HepG2 (cell line): ENCODE data around the gene CEP44. TPM values are rescaled to one million over a fixed set of nuclear protein-coding genes. Genes with fewer than 3 reads are reported as not detected.

Source experiments
- ASH2L ChIP-seq: fragments of 300-600, 200-600 bp; sonication (generic); IDR thresholded peaks from 2 replicates; pipeline ENCODE4 v1.7.0; 2017; ENCODE audit warnings: low read depth, mild to moderate bottlenecking, moderate library complexity, mixed read lengths, low read length; ENCODE audit not compliant: insufficient read length
- ATF1 ChIP-seq: IDR thresholded peaks from 2 replicates; pipeline ENCODE4 v1.6.1; 2016; ENCODE audit warnings: mild to moderate bottlenecking, control low read depth
- CENPX ChIP-seq: sonication (generic); formaldehyde crosslinking; IDR thresholded peaks from 2 replicates; pipeline ENCODE4 v1.9.0; 2021; ENCODE audit warnings: mild to moderate bottlenecking, missing genetic modification reagents, moderate library complexity
- CREM ChIP-seq, 2 experiments: sonication (generic) in 1 of 2; formaldehyde crosslinking in 1 of 2; IDR thresholded peaks; 2 replicates each; pipeline versions ENCODE4 v1.4.0 to v1.6.1; 2016 to 2020; ENCODE audit warnings: antibody characterized with exemption in 1 of 2, mild to moderate bottlenecking in 1 of 2, missing genetic modification reagents in 1 of 2
- HDAC1 ChIP-seq: sonication (generic); formaldehyde crosslinking; IDR thresholded peaks from 2 replicates; pipeline ENCODE4 v1.5.1; 2020; ENCODE audit warnings: mild to moderate bottlenecking, missing genetic modification reagents
- MED13 ChIP-seq: sonication (generic); formaldehyde crosslinking; IDR thresholded peaks from 2 replicates; pipeline ENCODE4 v1.5.0; 2020; ENCODE audit warnings: missing genetic modification reagents
- MEF2D ChIP-seq: sonication (generic); formaldehyde crosslinking; IDR thresholded peaks from 2 replicates; pipeline ENCODE4 v1.5.1; 2020; ENCODE audit warnings: mild to moderate bottlenecking, missing genetic modification reagents
- MEIS1 ChIP-seq: sonication (generic); formaldehyde crosslinking; IDR thresholded peaks from 2 replicates; pipeline ENCODE4 v1.9.0; 2021; ENCODE audit warnings: mild to moderate bottlenecking, missing genetic modification reagents, moderate library complexity, borderline replicate concordance
- NFKB2 ChIP-seq: sonication (generic); formaldehyde crosslinking; IDR thresholded peaks from 2 replicates; pipeline ENCODE4 v1.4.0; 2020; ENCODE audit warnings: missing genetic modification reagents, borderline replicate concordance
- PTBP1 ChIP-seq: fragments of 200-400 bp; formaldehyde crosslinking; IDR thresholded peaks from 2 replicates; pipeline ENCODE4 v1.6.1; 2018; ENCODE audit warnings: low read length, low read depth; ENCODE audit not compliant: poor library complexity, severe bottlenecking
- TRAFD1 ChIP-seq: sonication (generic); formaldehyde crosslinking; IDR thresholded peaks from 2 replicates; pipeline ENCODE4 v1.5.1; 2020; ENCODE audit warnings: missing genetic modification reagents, mild to moderate bottlenecking, borderline replicate concordance
- U2AF1 ChIP-seq: fragments of 200-400 bp; formaldehyde crosslinking; optimal IDR thresholded peaks from 2 replicates; pipeline ENCODE3; 2017; ENCODE audit warnings: mild to moderate bottlenecking, low read depth, low read length
- WIZ ChIP-seq: sonication (generic); formaldehyde crosslinking; IDR thresholded peaks from 2 replicates; pipeline ENCODE4 v1.5.1; 2020; ENCODE audit warnings: mild to moderate bottlenecking, missing genetic modification reagents
- ZBTB38 ChIP-seq: sonication (generic); formaldehyde crosslinking; IDR thresholded peaks from 2 replicates; pipeline ENCODE4 v1.5.1; 2020; ENCODE audit warnings: mild to moderate bottlenecking, missing genetic modification reagents
- ZNF556 ChIP-seq: sonication (generic); formaldehyde crosslinking; IDR thresholded peaks from 2 replicates; pipeline ENCODE4 v1.4.0; 2020; ENCODE audit warnings: mild to moderate bottlenecking, missing genetic modification reagents, borderline replicate concordance
- ZNF564 ChIP-seq: sonication (generic); formaldehyde crosslinking; IDR thresholded peaks from 2 replicates; pipeline ENCODE4 v1.8.1; 2023; ENCODE audit warnings: mild to moderate bottlenecking, missing genetic modification reagents
- ZNF619 ChIP-seq: sonication (generic); formaldehyde crosslinking; IDR thresholded peaks from 2 replicates; pipeline ENCODE4 v1.4.0; 2020; ENCODE audit warnings: mild to moderate bottlenecking, missing genetic modification reagents
- ZNF687 ChIP-seq: sonication (generic); formaldehyde crosslinking; IDR thresholded peaks from 2 replicates; pipeline ENCODE4 v1.5.1; 2020; ENCODE audit warnings: mild to moderate bottlenecking, missing genetic modification reagents, moderate library complexity
- ZNF766 ChIP-seq: sonication (generic); formaldehyde crosslinking; IDR thresholded peaks from 2 replicates; pipeline ENCODE4 v1.5.0; 2020; ENCODE audit warnings: missing genetic modification reagents, borderline replicate concordance
- polyA plus RNA-seq, 8 experiments: library from polyadenylated mRNA; depleted of rRNA in 3 of 8; stranded (reverse) in 7 of 8; unstranded in 1 of 8; fragments of >200 nt; fragmentation: Illumina TruSeq in 4 of 8; extraction: Trizol in 4 of 8; gene quantifications; 2 replicates each; pipeline versions ENCODE4 v1.2.1 to v1.2.3, GENCODE V29; 2011 to 2016; ENCODE audit warnings: low read depth in 4 of 8, missing spikeins in 1 of 8, mixed read lengths in 1 of 8; ENCODE audit not compliant: insufficient read depth in 1 of 8
- total RNA-seq, 5 experiments: library from RNA; depleted of rRNA; stranded (reverse); fragments of >200 nt; fragmentation: Illumina TruSeq; extraction: Trizol; gene quantifications; 2 replicates each; pipeline ENCODE4 v1.2.3, GENCODE V29; 2016; ENCODE audit warnings: low read depth in 1 of 5
- TF ChIP-seq, protein P1 (sequence below): IDR thresholded peaks from 2 replicates; pipeline ENCODE4 v1.6.1; 2012; ENCODE audit warnings: inconsistent platforms
- TF ChIP-seq, protein P2 (sequence below): sonication (generic); formaldehyde crosslinking; IDR thresholded peaks from 2 replicates; pipeline ENCODE4 v1.5.0; 2020; ENCODE audit warnings: missing genetic modification reagents

Gene CEP44
- total and polyA plus RNA-seq, 2 of the 13 experiments (the other 11 are each of a cell fraction or from before 2014, with no cell fraction given) = 5.5 to 11.9 TPM

DNA sequence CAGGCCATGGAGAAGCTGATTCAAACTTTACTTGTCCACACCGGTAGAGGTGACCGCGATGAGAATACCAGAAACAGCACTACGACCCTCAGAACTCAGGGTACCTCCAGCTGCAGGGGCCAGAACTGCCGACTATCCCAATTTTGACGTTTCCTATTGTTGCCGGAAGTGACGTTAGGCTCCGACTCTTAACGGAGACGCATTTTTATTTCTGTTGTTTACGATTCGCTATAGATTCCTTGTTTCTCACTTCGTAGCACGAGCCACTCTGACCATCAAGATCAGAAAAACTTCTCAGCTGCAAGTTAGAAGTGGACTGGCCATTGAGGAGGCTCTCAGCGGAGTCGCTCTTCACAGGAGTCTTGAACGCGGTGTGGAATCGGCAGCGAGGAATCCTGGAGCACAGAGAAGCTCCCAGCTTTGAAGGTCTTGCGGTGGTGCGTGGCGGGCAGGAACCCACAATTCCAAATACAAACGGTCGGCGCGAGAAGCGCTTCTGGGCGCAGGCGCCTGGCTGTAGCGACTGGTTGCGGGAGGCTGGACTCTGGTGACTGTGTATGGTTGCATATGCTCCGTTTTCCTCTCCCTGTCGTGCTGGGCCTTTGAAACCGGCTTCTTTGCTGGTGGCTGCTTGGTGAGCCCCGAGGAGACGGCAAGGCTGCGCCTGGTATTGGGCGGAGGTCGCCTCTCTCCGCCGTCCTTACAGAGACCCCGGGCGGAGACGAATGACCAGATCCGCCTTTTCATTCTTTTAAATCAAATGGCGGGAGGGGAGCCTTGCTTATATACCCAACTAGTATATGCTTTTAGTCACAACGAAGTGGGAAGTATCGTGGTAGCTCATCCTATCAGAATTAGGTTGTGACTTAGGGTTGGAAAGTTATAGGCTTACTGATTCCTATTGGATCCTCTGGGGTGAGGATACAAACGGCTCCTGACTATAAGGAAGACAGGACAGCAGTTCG lies at the start of gene CEP44, which contains the start of gene FBXO8 (continued):
- 0 out of 2 replicates have a peak, but pooled peaks have one; percentile 40 for TF ChIP-seq ZNF619 (CRISPR knock-in tag)
- TF ChIP-seq ZNF766 = 0 out of 2 replicates have a peak, but pooled peaks have one; percentile 34
- TF ChIP-seq CREM (IDR thresholded peaks at IDR 0.05) = peak; percentile 96
- TF ChIP-seq CREM (CRISPR knock-in tag; IDR thresholded peaks at IDR 0.05) = no peak
- TF ChIP-seq MED13 (CRISPR knock-in tag) = peak; percentile 51; the same call in 1 of the 2 replicates
- TF ChIP-seq ZNF687 (CRISPR knock-in tag) = peak; percentile 72
- peak; percentile 57; the same call in 1 of the 2 replicates for TF ChIP-seq NFKB2 (CRISPR knock-in tag)
- no peak for TF ChIP-seq TRAFD1 (CRISPR knock-in tag)
- TF ChIP-seq, protein P1, sequence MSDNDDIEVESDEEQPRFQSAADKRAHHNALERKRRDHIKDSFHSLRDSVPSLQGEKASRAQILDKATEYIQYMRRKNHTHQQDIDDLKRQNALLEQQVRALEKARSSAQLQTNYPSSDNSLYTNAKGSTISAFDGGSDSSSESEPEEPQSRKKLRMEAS = peak; percentile 87
- TF ChIP-seq ASH2L = peak; percentile 100
- TF ChIP-seq ZNF556 (CRISPR knock-in tag) = peak; percentile 62; the same call in 1 of the 2 replicates
- TF ChIP-seq HDAC1 = peak; percentile 89; the same call in 1 of the 2 replicates
- peak; percentile 97 for TF ChIP-seq ATF1 (CRISPR knock-in tag)
- 0 out of 2 replicates have a peak, but pooled peaks have one; percentile 71 for TF ChIP-seq MEIS1 (CRISPR knock-in tag)
- no peak for TF ChIP-seq CENPX (CRISPR knock-in tag)
- TF ChIP-seq ZNF564 = no peak; the same call in 1 of the 2 replicates
- TF ChIP-seq U2AF1 = peak; percentile 86
- TF ChIP-seq ZBTB38 = no peak
- peak; percentile 58; the same call in 1 of the 2 replicates for TF ChIP-seq MEF2D
- TF ChIP-seq WIZ (CRISPR knock-in tag) = no peak
- TF ChIP-seq, protein P2, sequence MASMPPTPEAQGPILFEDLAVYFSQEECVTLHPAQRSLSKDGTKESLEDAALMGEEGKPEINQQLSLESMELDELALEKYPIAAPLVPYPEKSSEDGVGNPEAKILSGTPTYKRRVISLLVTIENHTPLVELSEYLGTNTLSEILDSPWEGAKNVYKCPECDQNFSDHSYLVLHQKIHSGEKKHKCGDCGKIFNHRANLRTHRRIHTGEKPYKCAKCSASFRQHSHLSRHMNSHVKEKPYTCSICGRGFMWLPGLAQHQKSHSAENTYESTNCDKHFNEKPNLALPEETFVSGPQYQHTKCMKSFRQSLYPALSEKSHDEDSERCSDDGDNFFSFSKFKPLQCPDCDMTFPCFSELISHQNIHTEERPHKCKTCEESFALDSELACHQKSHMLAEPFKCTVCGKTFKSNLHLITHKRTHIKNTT (CRISPR knock-in tag) = 0 out of 2 replicates have a peak, but pooled peaks have one; percentile 21
- TF ChIP-seq PTBP1 = no peak
